SW 1271 (cell line): ENCODE results near the gene RTP1.
A peak's percentile ranks its signal among the peaks of the same experiment; 100 is the strongest.
"Not testable (repeated sequence)": the region's sequence is repeated elsewhere in the genome, so short reads cannot be mapped to it uniquely, and the experiment has no call there.

Experiments used
- DNase-seq, 2 experiments: peaks; one replicate each; lab custom pipeline; 2025; lab: John Stamatoyannopoulos, UW

RTP1 gene

DNA sequence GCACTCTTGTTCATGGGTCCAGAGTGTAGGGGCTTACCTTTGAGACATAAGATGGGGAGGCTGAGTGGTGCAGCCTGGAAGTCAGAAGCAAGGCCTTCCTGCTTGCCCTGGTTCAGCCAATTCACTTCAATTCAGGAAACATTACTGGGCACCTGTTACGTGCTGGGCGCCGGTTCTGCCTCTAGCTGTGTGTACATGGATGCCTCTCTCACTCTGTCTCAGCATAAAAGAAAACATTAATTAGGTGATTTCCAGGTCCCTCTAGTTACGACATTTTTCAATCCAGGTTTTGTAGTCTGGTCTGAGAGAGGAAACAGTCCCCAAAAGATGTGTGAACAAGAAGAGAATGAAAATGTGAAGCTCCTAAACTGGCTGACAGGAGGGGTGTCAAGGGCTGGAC, 1.2 kb downstream of the RTP1 start:
- DNase-seq, result no peak

DNA sequence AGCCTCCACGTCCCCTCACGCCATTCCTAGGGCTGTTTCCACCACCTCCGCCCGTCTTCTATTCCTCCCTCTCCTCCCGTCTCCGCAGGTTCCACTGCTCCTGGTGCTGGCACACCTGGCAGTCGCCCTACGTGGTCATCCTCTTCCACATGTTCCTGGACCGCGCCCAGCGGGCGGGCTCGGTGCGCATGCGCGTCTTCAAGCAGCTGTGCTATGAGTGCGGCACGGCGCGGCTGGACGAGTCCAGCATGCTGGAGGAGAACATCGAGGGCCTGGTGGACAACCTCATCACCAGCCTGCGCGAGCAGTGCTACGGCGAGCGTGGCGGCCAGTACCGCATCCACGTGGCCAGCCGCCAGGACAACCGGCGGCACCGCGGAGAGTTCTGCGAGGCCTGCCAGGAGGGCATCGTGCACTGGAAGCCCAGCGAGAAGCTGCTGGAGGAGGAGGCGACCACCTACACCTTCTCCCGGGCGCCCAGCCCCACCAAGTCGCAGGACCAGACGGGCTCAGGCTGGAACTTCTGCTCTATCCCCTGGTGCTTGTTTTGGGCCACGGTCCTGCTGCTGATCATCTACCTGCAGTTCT, 2.3 kb downstream of the RTP1 start:
- not testable (repeated sequence) for DNase-seq

- DNase-seq, result no peak
These were observed 8.4 kb downstream of the RTP1 start for GRCh38 chr3:187205683-187206082.

DNA sequence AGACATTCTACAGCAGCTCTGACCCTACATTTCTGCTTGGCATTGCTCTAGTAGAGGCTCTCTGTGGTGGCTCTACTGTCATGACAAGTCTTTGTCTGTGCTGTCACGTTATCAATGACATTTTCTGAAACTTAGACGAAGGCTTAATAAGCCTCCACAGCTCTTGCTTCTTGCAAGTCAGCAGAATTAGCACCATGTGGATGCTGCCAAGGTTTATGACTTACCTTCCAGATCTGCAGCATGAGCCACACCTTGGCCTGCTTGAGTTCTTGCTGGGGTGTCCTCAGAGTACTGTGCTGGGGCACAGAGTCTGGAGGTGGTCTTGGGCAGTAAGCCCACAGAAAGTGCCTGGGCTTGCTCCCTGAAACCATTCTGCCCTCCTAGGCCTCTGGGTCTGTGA, 9.8 kb downstream of the RTP1 start:
- no peak for DNase-seq

GRCh38 chr3:187207624-187208023, 10.3 kb downstream of the RTP1 start:
- DNase-seq, result no peak

- DNase-seq, result no peak
These were observed 10.9 kb downstream of the RTP1 start for GRCh38 chr3:187208159-187208558.

DNA sequence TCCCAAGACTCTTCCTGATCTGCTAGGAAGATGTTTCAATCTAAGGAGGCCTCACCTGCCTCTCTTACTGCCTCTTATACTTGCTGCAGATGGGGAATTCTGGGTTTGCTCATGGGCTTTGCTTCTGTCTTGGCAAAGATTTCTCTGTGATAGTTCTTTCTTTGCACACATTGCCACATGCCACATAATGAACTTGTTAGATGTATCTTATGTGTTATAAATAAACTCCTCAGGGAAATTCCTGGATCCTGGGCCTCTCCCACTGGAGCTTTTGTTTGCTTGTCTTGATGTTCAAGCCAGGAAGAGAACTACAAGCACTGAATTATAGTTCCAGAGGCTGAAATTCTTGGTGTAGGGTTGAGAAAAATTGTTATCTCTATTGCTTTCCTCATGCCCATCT, 12.2 kb downstream of the RTP1 start:
- no peak for DNase-seq

GRCh38 chr3:187210091-187210490, 12.8 kb downstream of the RTP1 start:
- no peak for DNase-seq

DNA sequence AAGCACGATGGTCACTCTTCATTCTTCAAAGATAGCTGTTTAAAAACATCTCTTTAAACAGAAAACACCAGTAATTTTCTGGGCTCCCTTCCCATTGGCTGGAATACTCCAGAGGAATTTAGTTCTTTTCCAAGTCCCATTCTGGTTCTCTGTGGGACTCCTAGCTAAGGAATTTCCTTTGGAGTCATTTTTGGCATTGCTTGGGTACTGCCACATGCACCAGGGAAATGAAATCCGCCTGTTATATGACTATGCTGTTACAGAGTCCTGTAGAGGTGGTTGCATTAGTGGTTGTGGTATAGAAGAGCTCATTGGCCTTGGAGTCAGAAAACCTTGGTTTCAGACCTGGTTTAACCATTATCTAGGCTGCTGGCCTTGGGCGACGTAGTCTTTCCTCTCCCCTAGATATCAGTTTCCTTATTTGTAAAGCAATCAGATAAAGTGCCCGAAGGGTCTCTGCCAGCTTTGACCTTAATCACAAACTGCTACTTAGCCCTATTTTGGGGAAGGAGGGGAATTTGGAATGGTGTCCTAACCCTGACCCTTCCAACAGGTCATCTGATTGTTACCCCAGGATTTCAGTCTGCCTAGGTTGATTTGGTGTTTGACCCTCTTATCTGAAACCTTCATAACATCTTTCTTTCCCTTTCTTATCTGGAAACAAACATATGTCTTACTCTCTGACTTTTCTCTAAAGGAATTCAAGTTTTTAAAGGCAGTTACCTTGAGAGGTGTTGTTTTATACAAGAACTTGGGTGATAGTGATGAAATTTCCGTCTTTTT, 13.4 kb downstream of the RTP1 start:
- DNase-seq, result no peak

DNA sequence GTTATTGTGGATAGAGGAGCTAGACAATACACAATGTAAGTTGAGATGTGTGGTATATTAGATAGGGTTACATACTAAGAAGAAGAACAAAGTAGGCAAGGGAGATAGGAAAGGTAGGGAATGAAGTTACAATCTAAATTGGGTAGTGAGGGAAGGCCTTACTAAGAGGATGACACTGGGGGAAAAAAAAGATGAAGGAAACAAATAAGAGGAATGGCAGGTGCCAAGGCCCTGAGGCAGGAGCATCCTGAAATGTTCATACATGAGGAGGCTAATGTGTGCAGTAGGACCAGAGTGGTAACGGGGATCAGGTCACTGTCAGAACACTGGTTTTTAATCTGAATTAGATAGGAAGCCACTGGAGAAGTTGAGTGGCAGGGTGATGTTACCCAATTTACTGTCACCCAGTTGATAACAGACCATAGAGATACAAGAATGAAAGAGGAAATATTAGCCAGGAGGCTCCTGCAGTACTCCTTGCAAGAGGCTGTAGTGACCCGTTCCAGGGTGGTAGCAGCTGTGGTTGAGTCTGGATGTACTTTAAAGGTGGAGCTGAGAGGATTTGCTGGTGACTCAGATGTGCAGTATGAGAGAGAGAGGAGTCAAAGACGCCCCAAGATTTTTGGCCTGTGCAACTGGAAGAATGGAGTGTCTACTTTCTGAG, 14.4 kb downstream of the RTP1 start:
- no peak for DNase-seq

GRCh38 chr3:187212196-187212545, 14.9 kb downstream of the RTP1 start:
- no peak for DNase-seq

DNA sequence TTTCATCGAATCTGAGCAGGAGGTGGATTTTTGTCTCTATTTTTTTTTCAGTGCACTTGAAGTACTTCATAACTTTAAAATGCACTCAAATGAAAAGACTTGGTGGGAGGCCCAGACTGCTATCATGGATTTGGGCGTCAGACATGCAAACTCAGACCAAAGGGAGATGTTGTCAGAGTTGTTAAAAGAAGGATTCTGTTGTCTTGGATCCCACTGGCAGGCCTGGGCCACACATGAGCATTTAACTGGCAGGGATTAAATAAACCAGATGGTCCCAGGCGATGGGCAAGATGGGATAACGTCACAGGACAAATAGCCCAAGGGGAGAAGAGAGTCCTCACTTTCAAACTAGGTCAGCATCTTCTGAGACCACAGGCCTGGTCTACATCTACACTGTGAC, 15.4 kb downstream of the RTP1 start:
- no peak for DNase-seq

- no peak for DNase-seq
These were observed 16.3 kb downstream of the RTP1 start for GRCh38 chr3:187213616-187214015.

DNA sequence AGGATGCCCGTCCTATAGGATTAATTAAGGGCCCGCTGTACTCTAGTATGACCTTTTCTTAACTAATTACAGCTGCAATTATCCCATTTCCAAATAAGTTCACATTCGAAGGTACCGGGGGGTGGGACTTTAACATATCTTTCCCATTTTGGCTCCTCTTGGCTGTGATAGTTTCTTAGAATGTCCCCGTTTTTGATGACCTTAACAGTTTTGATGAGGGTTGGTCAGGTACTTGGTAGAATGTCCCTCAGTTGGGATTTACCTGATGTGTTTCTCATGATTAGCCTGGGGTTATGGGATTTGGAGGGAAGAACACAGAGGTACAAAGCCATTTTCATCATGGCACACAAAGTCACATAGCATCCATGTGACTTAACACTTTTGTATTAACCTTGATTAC, 18.2 kb downstream of the RTP1 start:
- DNase-seq, result no peak

DNA sequence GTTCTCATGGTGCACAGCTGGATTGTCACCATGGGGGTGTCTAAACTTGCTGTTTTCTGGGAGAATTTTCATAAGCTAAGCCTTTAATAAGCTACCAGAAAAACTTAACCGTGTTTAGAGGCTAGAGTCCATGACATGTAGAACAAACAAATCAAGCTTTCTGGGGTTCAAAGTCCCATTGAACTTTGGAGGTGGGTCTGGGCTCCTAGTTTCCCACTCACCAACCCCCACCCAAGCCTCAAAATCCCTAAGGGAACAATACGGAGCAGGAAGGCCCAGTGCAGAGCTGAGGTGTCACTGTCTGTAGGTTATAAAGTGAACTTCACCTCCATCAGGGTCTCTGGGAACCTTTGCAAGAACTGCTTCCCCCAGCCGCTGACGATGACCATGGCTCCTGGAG, 25.5 kb downstream of the RTP1 start:
- DNase-seq, result no peak

GRCh38 chr3:187223799-187224198, 26.5 kb downstream of the RTP1 start:
- no peak for DNase-seq

GRCh38 chr3:187227658-187228258, 30.5 kb downstream of the RTP1 start:
- peak; percentile 26 to 60 for DNase-seq

DNA sequence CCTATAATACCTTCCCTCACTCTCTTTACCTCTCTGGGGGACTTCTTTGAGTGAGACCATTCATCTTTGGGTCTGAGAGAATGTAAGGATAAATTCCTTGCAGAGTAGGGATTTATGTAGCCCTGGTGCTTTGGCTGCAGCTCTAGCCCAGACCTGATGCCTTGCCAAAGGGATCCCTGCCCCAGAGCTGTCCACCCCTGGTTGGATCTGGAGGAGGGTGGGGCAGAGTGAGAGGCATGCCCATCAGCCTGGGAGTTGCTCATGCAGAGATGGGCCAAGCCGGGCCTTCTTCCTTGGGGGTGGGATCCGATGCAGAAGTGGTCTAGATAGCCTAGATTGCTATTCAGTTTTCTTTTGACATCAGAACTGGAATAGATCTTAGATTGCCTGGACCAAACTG, 31.5 kb downstream of the RTP1 start:
- DNase-seq, result no peak

DNA sequence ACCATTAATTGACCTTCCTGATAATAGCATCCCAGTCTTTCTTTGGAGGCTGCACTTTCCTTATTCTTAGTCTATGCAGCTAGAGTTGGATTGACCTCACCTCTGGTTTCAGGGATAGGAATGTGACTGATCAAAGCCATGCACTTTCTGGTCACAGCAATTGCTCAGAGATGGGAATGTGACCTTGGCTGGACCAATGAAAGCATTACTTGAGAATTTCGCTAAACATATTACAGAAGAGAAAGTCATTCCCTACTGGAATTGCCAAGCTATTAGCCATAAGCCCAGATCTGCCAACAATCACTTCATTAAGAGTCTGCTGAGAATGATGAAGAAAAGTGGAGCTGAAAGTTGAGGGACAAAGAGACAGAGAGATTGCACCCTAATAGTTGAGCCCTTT, 32.7 kb downstream of the RTP1 start:
- no peak for DNase-seq

DNA sequence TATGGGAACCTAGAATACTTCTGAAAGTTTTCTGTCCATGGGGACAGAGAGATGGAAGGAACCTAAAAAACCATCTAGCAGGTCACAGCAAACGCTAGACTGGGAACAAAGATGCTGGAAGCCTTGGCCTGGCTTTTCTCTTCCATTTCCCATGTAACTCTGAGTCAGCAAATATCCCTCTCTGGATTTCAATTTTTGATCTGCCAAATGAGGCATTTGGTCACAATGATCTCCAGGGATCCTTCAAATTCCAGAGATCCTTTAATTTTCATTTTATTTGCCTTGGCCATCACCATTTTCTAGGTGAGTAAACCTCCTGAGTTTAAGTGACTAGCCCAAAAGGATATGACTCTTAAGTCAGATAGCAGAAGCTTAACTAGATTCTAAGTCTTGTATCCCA, 39.7 kb downstream of the RTP1 start:
- DNase-seq, result no peak

GRCh38 chr3:187237741-187238140, 40.5 kb downstream of the RTP1 start:
- DNase-seq, result no peak

DNA sequence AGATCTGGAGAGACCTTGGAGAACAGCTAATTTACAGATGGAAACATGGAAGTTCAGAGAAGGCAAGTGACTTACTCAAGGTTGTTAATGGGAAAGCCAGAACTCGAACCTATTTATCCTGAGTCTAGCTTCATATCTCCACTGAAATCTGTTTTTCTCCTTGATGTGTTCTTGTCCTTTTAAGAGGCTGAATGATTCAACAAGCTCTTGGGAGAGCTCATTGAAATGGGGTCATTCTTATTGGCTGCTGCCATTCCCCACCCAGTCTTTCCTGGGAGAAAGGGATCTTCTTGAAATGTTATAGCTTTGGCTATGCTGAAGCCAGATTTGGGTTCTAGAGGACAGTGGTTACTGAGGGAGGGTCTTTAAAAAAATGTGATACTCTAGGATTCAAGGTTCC, 41.0 kb downstream of the RTP1 start:
- no peak for DNase-seq

DNA sequence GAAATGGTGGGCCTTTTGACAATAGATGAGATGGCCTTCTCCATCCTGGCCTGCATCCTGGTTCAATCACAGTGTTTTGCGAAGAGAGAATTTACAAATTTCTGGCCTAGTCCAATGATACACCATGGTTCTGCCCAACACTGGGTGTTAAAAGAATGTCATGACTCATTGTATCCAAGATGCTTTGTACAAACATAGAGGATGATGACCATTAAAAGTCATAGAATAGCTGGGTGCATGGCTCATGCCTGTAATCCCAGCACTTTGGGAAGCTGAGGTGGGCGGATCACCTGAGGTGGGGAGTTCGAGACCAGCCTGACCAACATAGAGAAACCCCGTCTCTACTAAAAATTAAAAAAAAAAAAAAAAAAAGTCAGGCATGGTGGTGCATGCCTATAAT, 41.5 kb downstream of the RTP1 start:
- DNase-seq, result not testable (repeated sequence)
